Measurements from ENCODE around the gene HELZ.

Gene HELZ

GRCh38 chr17:67088639-67089038, 156.4 kb downstream of the HELZ start:
- no peak overlapping the region for H3K4me3 ChIP-seq
- no peak for DNase-seq
- no peak overlapping the region for H3K27ac ChIP-seq
- intact Hi-C loops (cut with DNase I; ENCODE audit: low total_unique reads) = no loop called here
- no peaks in the 10 kb centered on the region for H3K27me3 ChIP-seq
- no peaks in the 10 kb centered on the region for H3K9me3 ChIP-seq
- no peak for TF ChIP-seq CTCF (IDR thresholded peaks at IDR 0.05)
- H3K4me1 ChIP-seq = no peaks in the 10 kb centered on the region
- H3K36me3 ChIP-seq = peaks cover 9 to 36% (median 23%) of the 10 kb centered on the region in 3 donors

GRCh38 chr17:67085406-67085805, 159.6 kb downstream of the HELZ start:
- Histone ChIP-seq H3K27ac (no peak overlapping the region), H3K4me1 (no peaks in the 10 kb centered on the region), H3K9me3 (no peaks in the 10 kb centered on the region), H3K4me3 (no peak overlapping the region), H3K36me3 (peaks cover 9 to 51% (median 28%) of the 10 kb centered on the region in 3 donors), H3K27me3 (no peaks in the 10 kb centered on the region)
- intact Hi-C loops (cut with DNase I; ENCODE audit: low total_unique reads) = no loop called here
- TF ChIP-seq CTCF (IDR thresholded peaks at IDR 0.05) = no peak
- no peak for DNase-seq

GRCh38 chr17:67082107-67082506, 162.9 kb downstream of the HELZ start:
- Histone ChIP-seq H3K36me3 (peaks cover 5 to 45% (median 30%) of the 10 kb centered on the region in 3 donors), H3K4me1 (no peaks in the 10 kb centered on the region), H3K27ac (no peak overlapping the region), H3K9me3 (no peaks in the 10 kb centered on the region), H3K4me3 (no peak overlapping the region), H3K27me3 (no peaks in the 10 kb centered on the region)
- no peak for DNase-seq
- intact Hi-C loops (cut with DNase I; ENCODE audit: low total_unique reads) = no loop called here
- TF ChIP-seq CTCF (IDR thresholded peaks at IDR 0.05) = no peak

- Histone ChIP-seq H3K27me3 (no peaks in the 10 kb centered on the region), H3K4me1 (no peaks in the 10 kb centered on the region), H3K36me3 (peaks cover 0 to 33% (median 31%) of the 10 kb centered on the region in 3 donors), H3K27ac (no peak overlapping the region), H3K9me3 (no peaks in the 10 kb centered on the region), H3K4me3 (no peak overlapping the region)
- TF ChIP-seq CTCF (IDR thresholded peaks at IDR 0.05) = no peak
- DNase-seq = no peak
- intact Hi-C loops (cut with DNase I; ENCODE audit: low total_unique reads) = no loop called here
These were observed 164.2 kb downstream of the HELZ start for GRCh38 chr17:67080804-67081203.

GRCh38 chr17:67079491-67079890, 165.5 kb downstream of the HELZ start:
- TF ChIP-seq CTCF (IDR thresholded peaks at IDR 0.05) = no peak
- Histone ChIP-seq H3K9me3 (no peaks in the 10 kb centered on the region), H3K4me3 (no peak overlapping the region), H3K27ac (no peak overlapping the region), H3K4me1 (no peaks in the 10 kb centered on the region), H3K36me3 (peaks cover 0 to 24% (median 18%) of the 10 kb centered on the region in 3 donors), H3K27me3 (no peaks in the 10 kb centered on the region)
- DNase-seq = no peak
- intact Hi-C loops (cut with DNase I; ENCODE audit: low total_unique reads) = no loop called here

GRCh38 chr17:67078292-67078691, 166.7 kb downstream of the HELZ start:
- intact Hi-C loops (cut with DNase I; ENCODE audit: low total_unique reads) = no loop called here
- no peak overlapping the region for H3K4me3 ChIP-seq
- DNase-seq = no peak
- H3K27ac ChIP-seq = no peak overlapping the region
- H3K4me1 ChIP-seq = no peaks in the 10 kb centered on the region
- H3K9me3 ChIP-seq = no peaks in the 10 kb centered on the region
- peaks cover 7 to 24% (median 22%) of the 10 kb centered on the region in 3 donors for H3K36me3 ChIP-seq
- no peaks in the 10 kb centered on the region for H3K27me3 ChIP-seq
- no peak for TF ChIP-seq CTCF (IDR thresholded peaks at IDR 0.05)
